ENCODE measurements around the gene KCP.

DNA sequence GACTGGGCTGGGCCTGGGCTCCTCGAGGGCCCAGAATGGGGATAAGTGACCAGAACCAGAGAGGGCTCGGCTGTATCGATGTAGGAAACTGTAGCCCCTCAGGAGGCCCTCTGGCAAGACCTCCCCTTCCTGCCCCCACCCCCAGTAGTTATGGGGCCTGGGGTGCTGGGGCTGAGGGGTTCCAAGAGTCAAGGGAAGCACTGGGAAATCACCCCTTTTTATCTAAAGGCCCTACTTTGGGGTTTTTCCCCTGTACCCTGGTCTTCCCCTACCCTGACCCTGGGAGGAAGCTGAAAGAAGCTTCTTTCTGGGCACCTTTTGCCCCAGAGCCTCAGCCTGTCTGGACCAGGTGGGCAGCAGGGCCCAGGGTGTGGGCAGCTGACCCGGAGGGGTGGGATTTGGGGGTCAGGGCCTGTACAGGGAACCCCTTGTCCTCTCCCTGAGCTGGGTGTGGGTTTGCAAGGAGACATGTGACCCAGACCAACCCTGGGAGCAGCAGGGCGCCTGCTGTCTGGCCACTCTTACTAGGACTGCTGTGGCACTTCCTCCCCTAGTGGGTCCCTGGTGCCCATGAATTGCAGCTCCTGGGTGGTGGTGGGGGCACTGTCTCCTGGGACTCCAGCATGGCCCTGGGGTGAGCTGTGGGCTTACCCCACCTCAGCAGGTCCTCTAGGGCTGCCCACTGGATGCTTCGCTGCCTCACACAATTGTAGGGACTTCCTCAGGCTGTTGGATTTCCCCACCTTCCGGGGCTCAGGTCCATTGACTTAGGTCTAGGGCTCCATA, 28.8 kb upstream of the KCP start:
- TF ChIP-seq, protein P1, sequence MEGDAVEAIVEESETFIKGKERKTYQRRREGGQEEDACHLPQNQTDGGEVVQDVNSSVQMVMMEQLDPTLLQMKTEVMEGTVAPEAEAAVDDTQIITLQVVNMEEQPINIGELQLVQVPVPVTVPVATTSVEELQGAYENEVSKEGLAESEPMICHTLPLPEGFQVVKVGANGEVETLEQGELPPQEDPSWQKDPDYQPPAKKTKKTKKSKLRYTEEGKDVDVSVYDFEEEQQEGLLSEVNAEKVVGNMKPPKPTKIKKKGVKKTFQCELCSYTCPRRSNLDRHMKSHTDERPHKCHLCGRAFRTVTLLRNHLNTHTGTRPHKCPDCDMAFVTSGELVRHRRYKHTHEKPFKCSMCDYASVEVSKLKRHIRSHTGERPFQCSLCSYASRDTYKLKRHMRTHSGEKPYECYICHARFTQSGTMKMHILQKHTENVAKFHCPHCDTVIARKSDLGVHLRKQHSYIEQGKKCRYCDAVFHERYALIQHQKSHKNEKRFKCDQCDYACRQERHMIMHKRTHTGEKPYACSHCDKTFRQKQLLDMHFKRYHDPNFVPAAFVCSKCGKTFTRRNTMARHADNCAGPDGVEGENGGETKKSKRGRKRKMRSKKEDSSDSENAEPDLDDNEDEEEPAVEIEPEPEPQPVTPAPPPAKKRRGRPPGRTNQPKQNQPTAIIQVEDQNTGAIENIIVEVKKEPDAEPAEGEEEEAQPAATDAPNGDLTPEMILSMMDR (IDR thresholded peaks at IDR 0.05): no peak
- TF ChIP-seq POLR2A (IDR thresholded peaks at IDR 0.05): no peak

All from esophagus squamous epithelium (tissue), 4 donors.